ENCODE results near the gene MR1.
A peak's percentile ranks its signal among the peaks of the same experiment; 100 is the strongest.

DNA sequence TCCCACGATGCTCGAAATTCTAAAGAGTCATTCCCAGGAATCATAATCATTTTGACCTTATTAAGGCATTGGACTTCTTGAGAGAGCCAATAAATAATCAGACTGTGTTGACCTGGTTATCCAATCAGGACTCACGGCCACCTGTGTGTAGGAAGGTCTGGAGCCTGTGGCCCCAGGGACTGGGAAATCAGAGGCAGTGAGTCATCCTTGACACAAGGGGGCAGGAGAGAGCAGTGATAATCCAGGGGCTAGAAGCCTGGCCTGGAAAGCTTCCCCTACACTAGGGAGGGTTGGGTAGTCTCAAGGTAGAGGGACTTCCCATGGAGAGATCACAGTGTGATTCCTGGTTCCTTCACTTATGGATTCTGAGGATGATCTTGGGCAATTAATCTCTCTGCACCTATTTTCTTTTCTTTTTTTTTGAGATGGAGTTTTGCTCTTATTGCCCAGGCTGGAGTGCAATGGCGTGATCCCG lies 4.7 kb downstream of the MR1 start:
- TF ChIP-seq, protein P1, sequence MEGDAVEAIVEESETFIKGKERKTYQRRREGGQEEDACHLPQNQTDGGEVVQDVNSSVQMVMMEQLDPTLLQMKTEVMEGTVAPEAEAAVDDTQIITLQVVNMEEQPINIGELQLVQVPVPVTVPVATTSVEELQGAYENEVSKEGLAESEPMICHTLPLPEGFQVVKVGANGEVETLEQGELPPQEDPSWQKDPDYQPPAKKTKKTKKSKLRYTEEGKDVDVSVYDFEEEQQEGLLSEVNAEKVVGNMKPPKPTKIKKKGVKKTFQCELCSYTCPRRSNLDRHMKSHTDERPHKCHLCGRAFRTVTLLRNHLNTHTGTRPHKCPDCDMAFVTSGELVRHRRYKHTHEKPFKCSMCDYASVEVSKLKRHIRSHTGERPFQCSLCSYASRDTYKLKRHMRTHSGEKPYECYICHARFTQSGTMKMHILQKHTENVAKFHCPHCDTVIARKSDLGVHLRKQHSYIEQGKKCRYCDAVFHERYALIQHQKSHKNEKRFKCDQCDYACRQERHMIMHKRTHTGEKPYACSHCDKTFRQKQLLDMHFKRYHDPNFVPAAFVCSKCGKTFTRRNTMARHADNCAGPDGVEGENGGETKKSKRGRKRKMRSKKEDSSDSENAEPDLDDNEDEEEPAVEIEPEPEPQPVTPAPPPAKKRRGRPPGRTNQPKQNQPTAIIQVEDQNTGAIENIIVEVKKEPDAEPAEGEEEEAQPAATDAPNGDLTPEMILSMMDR (IDR thresholded peaks at IDR 0.05 in 4 of 5, conservative IDR thresholded peaks at IDR 0.05 in 1 of 5): peak; percentile 75 to 86 (median 82)
- no peak for TF ChIP-seq POLR2A (IDR thresholded peaks at IDR 0.05)

Measured in gastrocnemius medialis (tissue), 4 donors.